Subcutaneous abdominal adipose tissue (tissue), 5 donors: Measurements from ENCODE around the gene LIFR.
A peak's percentile ranks its signal among the peaks of the same experiment; 100 is the strongest.
"Not testable (repeated sequence)": the region's sequence is repeated elsewhere in the genome, so short reads cannot be mapped to it uniquely, and the experiment has no call there.

Source experiments
- H3K27ac ChIP-seq: one replicate; pipeline ENCODE4 v1.7.0; 2013; ENCODE audit warnings: low read depth, mild to moderate bottlenecking, inconsistent platforms, low read length, moderate library complexity
- H3K27me3 ChIP-seq, 5 donors: one replicate each; pipeline ENCODE4 v1.7.0; 2013; ENCODE audit warnings: low read length in 5 of 5, inconsistent platforms in 1 of 5; ENCODE audit not compliant: control insufficient read depth in 5 of 5, insufficient read depth in 4 of 5
- H3K36me3 ChIP-seq, 5 donors: one replicate each; pipeline ENCODE4 v1.7.0; 2013; ENCODE audit warnings: low read length in 5 of 5; ENCODE audit not compliant: control insufficient read depth in 5 of 5, insufficient read depth in 5 of 5
- H3K4me1 ChIP-seq, 5 donors: one replicate each; pipeline ENCODE4 v1.7.0; 2013; ENCODE audit warnings: low read length in 5 of 5, mild to moderate bottlenecking in 3 of 5, moderate library complexity in 1 of 5; ENCODE audit not compliant: control insufficient read depth in 5 of 5, insufficient read depth in 5 of 5
- H3K4me3 ChIP-seq, 5 donors: one replicate each; pipeline ENCODE4 v1.7.0; 2013; ENCODE audit warnings: low read length in 5 of 5, low read depth in 1 of 5
- H3K9ac ChIP-seq, 5 donors: one replicate each; pipeline ENCODE4 v1.7.0; 2013; ENCODE audit warnings: low read length in 5 of 5, mild to moderate bottlenecking in 4 of 5, moderate library complexity in 3 of 5
- H3K9me3 ChIP-seq, 5 donors: one replicate each; pipeline ENCODE4 v1.7.0; 2013; ENCODE audit warnings: low read length in 5 of 5; ENCODE audit not compliant: control insufficient read depth in 5 of 5
- donor health status: healthy.
- donor health status: healthy.
- donor health status: healthy.
- donor health status: healthy.
- donor health status: healthy.

LIFR gene

GRCh38 chr5:38556599-38557307, at the start of gene LIFR:
Gene LIFR, minus strand, starts transcription at chr5:38556646. Its CDS starts 25,999 bp downstream, at chr5:38530647.
- H3K4me1 ChIP-seq, result peaks cover 0 to 31% (median 27%) of the 10 kb centered on the region in 5 donors
- peak within 1 kb of the TSS; percentile 86 to 92 (median 92) for H3K4me3 ChIP-seq
- peak within 1 kb of the TSS; percentile 95 for H3K27ac ChIP-seq
- no peaks in the 10 kb centered on the region for H3K9me3 ChIP-seq
- no peaks in the 10 kb centered on the region for H3K27me3 ChIP-seq
- H3K36me3 ChIP-seq, result no peaks in the 10 kb centered on the region
- peak within 1 kb of the TSS; percentile 66 to 86 (median 81) for H3K9ac ChIP-seq

- H3K4me3 ChIP-seq, result no peak overlapping the region
- H3K27me3 ChIP-seq, result peaks cover 0 to 3% (median 0%) of the 10 kb centered on the region in 5 donors
- H3K27ac ChIP-seq, result no peak overlapping the region
- no peak overlapping the region for H3K9ac ChIP-seq
- H3K4me1 ChIP-seq, result peaks cover 0 to 17% (median 12%) of the 10 kb centered on the region in 5 donors
- H3K9me3 ChIP-seq, result no peaks in the 10 kb centered on the region
- no peaks in the 10 kb centered on the region for H3K36me3 ChIP-seq
Observed at GRCh38 chr5:38605610-38606009, 49.2 kb upstream of the LIFR start.

- H3K9me3 ChIP-seq, result no peaks in the 10 kb centered on the region
- peaks cover 0 to 29% (median 18%) of the 10 kb centered on the region in 5 donors for H3K4me1 ChIP-seq
- no peak overlapping the region for H3K27ac ChIP-seq
- H3K27me3 ChIP-seq, result peaks cover 0 to 3% (median 0%) of the 10 kb centered on the region in 5 donors
- H3K36me3 ChIP-seq, result no peaks in the 10 kb centered on the region
- no peak overlapping the region for H3K4me3 ChIP-seq
- H3K9ac ChIP-seq, result no peak overlapping the region
Observed at GRCh38 chr5:38603691-38604090, 47.2 kb upstream of the LIFR start.

GRCh38 chr5:38602641-38603040, 46.2 kb upstream of the LIFR start:
- Histone ChIP-seq H3K4me3 (no peak overlapping the region), H3K27me3 (peaks cover 0 to 3% (median 0%) of the 10 kb centered on the region in 5 donors), H3K36me3 (no peaks in the 10 kb centered on the region), H3K4me1 (peaks cover 0 to 36% (median 18%) of the 10 kb centered on the region in 5 donors), H3K9me3 (no peaks in the 10 kb centered on the region), H3K27ac (no peak overlapping the region), H3K9ac (no peak overlapping the region)

GRCh38 chr5:38601863-38602298, 45.4 kb upstream of the LIFR start:
- peak overlapping the region; percentile 45 for H3K27ac ChIP-seq
- peaks cover 0 to 44% (median 18%) of the 10 kb centered on the region in 5 donors for H3K4me1 ChIP-seq
- no peaks in the 10 kb centered on the region for H3K9me3 ChIP-seq
- H3K9ac ChIP-seq, result no peak overlapping the region
- H3K36me3 ChIP-seq, result no peaks in the 10 kb centered on the region
- H3K4me3 ChIP-seq, result no peak overlapping the region
- peaks cover 0 to 3% (median 0%) of the 10 kb centered on the region in 5 donors for H3K27me3 ChIP-seq

GRCh38 chr5:38601133-38601862, 44.9 kb upstream of the LIFR start:
- no peak overlapping the region for H3K4me3 ChIP-seq
- H3K36me3 ChIP-seq, result no peaks in the 10 kb centered on the region
- H3K9me3 ChIP-seq, result no peaks in the 10 kb centered on the region
- peaks cover 0 to 3% (median 0%) of the 10 kb centered on the region in 5 donors for H3K27me3 ChIP-seq
- peak overlapping the region; percentile 45 for H3K27ac ChIP-seq
- H3K9ac ChIP-seq, result no peak overlapping the region
- H3K4me1 ChIP-seq, result peaks cover 0 to 49% (median 18%) of the 10 kb centered on the region in 5 donors

GRCh38 chr5:38600329-38601045, 44.0 kb upstream of the LIFR start:
- H3K4me1 ChIP-seq, result peaks cover 0 to 53% (median 18%) of the 10 kb centered on the region in 5 donors
- peaks cover 0 to 3% (median 0%) of the 10 kb centered on the region in 5 donors for H3K27me3 ChIP-seq
- H3K36me3 ChIP-seq, result no peaks in the 10 kb centered on the region
- H3K27ac ChIP-seq, result peak overlapping the region; percentile 45
- H3K4me3 ChIP-seq, result no peak overlapping the region
- no peaks in the 10 kb centered on the region for H3K9me3 ChIP-seq
- H3K9ac ChIP-seq, result no peak overlapping the region

GRCh38 chr5:38599751-38600150, 43.3 kb upstream of the LIFR start:
- H3K27ac ChIP-seq, H3K9me3 ChIP-seq, H3K9ac ChIP-seq, H3K36me3 ChIP-seq, H3K27me3 ChIP-seq, H3K4me3 ChIP-seq: not testable (repeated sequence)
- H3K4me1 ChIP-seq, result peaks cover 0 to 59% (median 18%) of the 10 kb centered on the region in 5 donors

- H3K27ac ChIP-seq, result no peak overlapping the region
Observed at GRCh38 chr5:38598994-38599617, 42.7 kb upstream of the LIFR start.

More at GRCh38 chr5:38598994-38599617, 42.7 kb upstream of the LIFR start:
- no peaks in the 10 kb centered on the region for H3K9me3 ChIP-seq
- H3K4me1 ChIP-seq, result peaks cover 0 to 62% (median 18%) of the 10 kb centered on the region in 5 donors
- H3K36me3 ChIP-seq, result no peaks in the 10 kb centered on the region
- H3K27me3 ChIP-seq, result peaks cover 0 to 2% (median 0%) of the 10 kb centered on the region in 5 donors
- no peak overlapping the region for H3K4me3 ChIP-seq
- H3K9ac ChIP-seq, result no peak overlapping the region
